GM19455 (cell line): ENCODE measurements around the gene STAC3.

Experiments
- ATAC-seq: cut with Tn5 transposase; IDR thresholded peaks from one replicate; pipeline ENCODE4 v1.9.1; 2021; ENCODE audit not compliant: unreplicated experiment

Gene STAC3

DNA sequence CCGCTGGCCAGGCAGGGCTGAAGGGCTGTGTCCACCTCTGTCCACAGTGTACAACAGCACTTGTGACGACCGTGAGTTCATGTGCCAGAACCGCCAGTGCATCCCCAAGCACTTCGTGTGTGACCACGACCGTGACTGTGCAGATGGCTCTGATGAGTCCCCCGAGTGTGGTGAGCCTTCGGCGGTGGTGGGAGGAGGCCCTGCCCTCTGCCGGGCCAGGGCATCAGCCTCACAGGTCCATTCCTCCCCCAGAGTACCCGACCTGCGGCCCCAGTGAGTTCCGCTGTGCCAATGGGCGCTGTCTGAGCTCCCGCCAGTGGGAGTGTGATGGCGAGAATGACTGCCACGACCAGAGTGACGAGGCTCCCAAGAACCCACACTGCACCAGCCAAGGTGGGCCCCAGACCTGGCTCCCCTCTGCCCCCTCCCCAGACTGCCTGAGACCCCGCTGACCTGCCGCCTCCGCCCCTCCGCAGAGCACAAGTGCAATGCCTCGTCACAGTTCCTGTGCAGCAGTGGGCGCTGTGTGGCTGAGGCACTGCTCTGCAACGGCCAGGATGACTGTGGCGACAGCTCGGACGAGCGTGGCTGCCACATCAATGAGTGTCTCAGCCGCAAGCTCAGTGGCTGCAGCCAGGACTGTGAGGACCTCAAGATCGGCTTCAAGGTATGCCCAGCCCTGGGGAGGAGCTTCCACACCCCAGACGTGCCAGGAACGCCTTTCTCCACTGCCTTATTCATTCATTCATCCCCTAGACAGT is 55.2 kb downstream of the STAC3 start:
- no peak for ATAC-seq

DNA sequence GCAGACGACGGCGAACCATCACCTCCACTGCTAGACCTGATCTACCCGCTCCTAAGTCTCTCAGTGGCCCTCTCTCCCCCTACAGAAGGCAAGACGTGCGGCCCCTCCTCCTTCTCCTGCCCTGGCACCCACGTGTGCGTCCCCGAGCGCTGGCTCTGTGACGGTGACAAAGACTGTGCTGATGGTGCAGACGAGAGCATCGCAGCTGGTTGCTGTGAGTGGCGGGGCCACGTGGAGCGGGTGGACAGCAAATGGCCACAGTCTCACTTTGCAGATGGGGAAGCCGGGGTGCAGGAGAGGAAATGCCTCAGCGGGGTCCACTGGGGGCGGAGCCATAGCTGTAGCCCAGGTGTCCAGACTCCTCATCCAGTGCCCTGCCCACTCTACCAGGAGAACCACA is 55.8 kb downstream of the STAC3 start:
- no peak for ATAC-seq

- ATAC-seq, result no peak
These were observed 56.7 kb downstream of the STAC3 start for GRCh38 chr12:57194253-57194652.

DNA sequence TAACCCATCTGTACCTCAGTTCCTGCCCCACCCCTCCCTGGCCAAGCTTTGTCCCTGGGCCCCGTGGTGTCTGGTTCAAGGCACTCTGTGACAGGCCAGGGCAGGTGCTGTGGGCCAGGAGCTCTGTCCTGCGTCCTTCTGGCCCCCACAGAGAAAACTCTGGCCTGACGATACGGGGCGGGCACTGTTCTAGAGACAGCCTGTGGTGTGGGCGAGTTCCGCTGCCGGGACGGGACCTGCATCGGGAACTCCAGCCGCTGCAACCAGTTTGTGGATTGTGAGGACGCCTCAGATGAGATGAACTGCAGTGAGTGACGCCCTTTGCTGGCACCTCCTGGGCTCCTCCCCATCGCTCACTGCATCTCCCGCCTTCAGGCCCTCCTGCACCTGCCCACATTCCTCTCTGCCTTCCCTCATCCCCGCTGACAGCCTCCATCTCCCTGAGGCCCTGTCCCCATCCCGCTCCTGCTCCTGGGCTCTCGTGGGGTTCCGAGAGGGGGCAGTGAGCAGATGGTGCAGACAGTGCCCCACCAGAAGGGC is 57.2 kb downstream of the STAC3 start:
- ATAC-seq, result no peak
